Thyroid gland (tissue), 4 donors: ENCODE measurements around the gene INF2.

Experiments used
- CTCF ChIP-seq, 6 experiments: fragments of 200-600 bp in 3 of 6; fragments of 450-650 bp in 3 of 6; sonication (generic) in 3 of 6; IDR thresholded peaks; one replicate each; pipeline ENCODE4 v1.5.1; 2016 to 2019; ENCODE audit warnings: antibody characterized with exemption in 6 of 6, mild to moderate bottlenecking in 2 of 6, inconsistent platforms in 1 of 6, moderate library complexity in 1 of 6
- POLR2A ChIP-seq, 2 donors: fragments of 450-650 bp; IDR thresholded peaks; one replicate each; pipeline ENCODE4 v1.6.1; 2017; ENCODE audit warnings: antibody characterized with exemption in 2 of 2, mild to moderate bottlenecking in 2 of 2, moderate library complexity in 1 of 2

DNA sequence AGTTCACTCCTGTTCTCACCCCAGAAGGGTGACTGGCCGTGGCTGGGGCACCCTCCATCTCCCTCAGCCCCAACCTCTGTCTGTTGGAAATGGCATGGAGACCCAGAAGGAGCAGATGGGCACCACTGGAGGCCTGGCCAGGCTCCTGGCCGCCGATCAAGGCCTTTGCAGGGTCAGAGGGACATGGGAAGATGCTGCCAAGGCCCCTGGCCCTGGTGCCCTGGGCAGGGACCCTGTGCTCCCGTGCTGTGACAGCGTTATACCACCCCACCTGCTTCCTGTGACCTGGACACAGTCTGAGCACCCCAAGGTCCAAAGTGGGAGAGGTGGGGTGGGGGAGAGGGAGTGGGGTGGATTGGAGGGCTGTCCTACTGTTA lies 3.5 kb downstream of the INF2 start:
- TF ChIP-seq POLR2A (IDR thresholded peaks at IDR 0.05) (no peak), CTCF (IDR thresholded peaks at IDR 0.05) (no peak)
